Body of pancreas (tissue), 4 donors: ENCODE results near the gene PDIA2. TPM values are rescaled to one million over a fixed set of nuclear protein-coding genes. Genes with fewer than 3 reads are reported as not detected.

Experiments used
- ATAC-seq: fragments of 150-250 bp; one replicate; pipeline ENCODE4 v1.9.1; 2016
- DNase-seq, 4 donors: peaks; one replicate each; pipeline ENCODE4 v3.0.0-alpha.2; 2019
- H3K27ac ChIP-seq, 4 donors: fragments of 200-600 bp; sonication (generic); 1 replicate in 3 of 4; 2 replicates in 1 of 4; pipeline versions ENCODE4 v1.5.1 to v1.6.1; 2016 to 2019; ENCODE audit warnings: mild to moderate bottlenecking in 1 of 4, mixed read lengths in 1 of 4, moderate library complexity in 1 of 4
- H3K27me3 ChIP-seq, 2 donors: fragments of 200-600 bp; sonication (generic); one replicate each; pipeline ENCODE4 v1.6.0; 2016; ENCODE audit warnings: mild to moderate bottlenecking in 1 of 2
- H3K36me3 ChIP-seq, 2 donors: fragments of 200-600 bp; sonication (generic); replicated peaks in 1 of 2; 2 replicates each; pipeline ENCODE4 v1.5.1; 2016; ENCODE audit warnings: low read depth in 2 of 2; ENCODE audit not compliant: insufficient read depth in 1 of 2
- H3K4me1 ChIP-seq: fragments of 200-600 bp; sonication (generic); one replicate; pipeline ENCODE4 v1.6.0; 2016
- H3K4me3 ChIP-seq, 2 donors: fragments of 200-600 bp; sonication (generic); 1 replicate in 1 of 2; 2 replicates in 1 of 2; pipeline ENCODE4 v1.5.1; 2016 to 2019
- H3K9me3 ChIP-seq, 3 donors: fragments of 200-600 bp; sonication (generic); 1 replicate in 2 of 3; 2 replicates in 1 of 3; pipeline ENCODE4 v1.5.1; 2016
- POLR2A ChIP-seq, 3 donors: fragments of 450-650 bp; IDR thresholded peaks; one replicate each; pipeline ENCODE4 v1.6.1; 2016; ENCODE audit warnings: antibody characterized with exemption in 3 of 3, mild to moderate bottlenecking in 2 of 3
- WGBS, 2 donors: methylation state at CpG; one replicate each; pipeline ENCODE4 v1.1.5; 2017; 5-methylcytosine and 5-hydroxymethylcytosine counted together
- intact Hi-C: fragments of 100-400 bp; cut with DNase I; formaldehyde crosslinking; loops from one replicate; pipeline ENCODE4 v1.15.1; 2023
- total RNA-seq, 2 donors: library from RNA; depleted of rRNA; stranded (reverse); fragments of >200 nt; gene quantifications; one replicate each; pipeline ENCODE4 v1.1.0, GENCODE V29; 2016
- TF ChIP-seq, protein P1 (sequence below), 7 experiments: fragments of 450-650 bp in 4 of 7; fragments of 200-600 bp in 3 of 7; sonication (generic) in 3 of 7; IDR thresholded peaks; one replicate each; pipeline ENCODE4 v1.5.1; 2016 to 2019; ENCODE audit warnings: antibody characterized with exemption in 7 of 7

Gene PDIA2
- total RNA-seq, 2 donors from 2014 or later: 517 to 2,271 TPM

DNA sequence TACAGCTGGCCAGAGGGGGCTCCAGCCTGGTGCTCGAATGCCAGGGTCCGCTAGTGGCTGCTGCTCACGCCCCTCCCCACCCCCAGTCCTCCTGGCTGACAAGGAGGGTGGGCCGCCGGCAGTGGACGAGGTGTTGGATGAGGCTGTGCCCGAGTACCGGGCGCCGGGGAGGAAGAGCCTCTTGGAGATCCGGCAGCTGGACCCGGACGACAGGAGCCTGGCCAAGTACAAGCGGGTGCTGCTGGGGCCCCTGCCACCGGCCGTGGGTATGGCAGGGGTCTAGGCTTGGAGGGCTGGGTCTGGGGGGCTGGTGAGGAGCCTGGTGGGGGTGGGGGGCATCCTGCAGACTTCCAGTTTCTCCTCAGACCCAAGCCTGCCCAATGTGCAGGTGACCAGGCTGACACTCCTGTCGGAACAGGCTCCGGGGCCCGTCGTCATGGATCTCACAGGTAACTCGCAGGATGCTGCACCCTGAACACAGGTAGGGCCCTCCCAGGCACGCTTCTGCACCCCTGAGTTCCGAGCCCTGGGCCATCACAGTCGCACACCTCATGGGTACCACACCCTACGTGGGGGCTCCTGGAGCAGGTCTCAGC is 1.2 kb upstream of the PDIA2 start:
- intact Hi-C loops: no loop called here
- WGBS, 2 donors: 21% methylated on average over 23 of the region's 25 CpGs; no CpG with 5 or more reads in 1 of the 2 donors
- Histone ChIP-seq H3K27me3 (no peaks in the 10 kb centered on the region), H3K27ac (peak overlapping the region; percentile 82 to 90 (median 87)), H3K4me1 (peaks cover 38% of the 10 kb centered on the region), H3K36me3 (no peaks in the 10 kb centered on the region), H3K9me3 (no peaks in the 10 kb centered on the region), H3K4me3 (peak overlapping the region in 1 of 2 donors; percentile 43)
- TF ChIP-seq, protein P1, sequence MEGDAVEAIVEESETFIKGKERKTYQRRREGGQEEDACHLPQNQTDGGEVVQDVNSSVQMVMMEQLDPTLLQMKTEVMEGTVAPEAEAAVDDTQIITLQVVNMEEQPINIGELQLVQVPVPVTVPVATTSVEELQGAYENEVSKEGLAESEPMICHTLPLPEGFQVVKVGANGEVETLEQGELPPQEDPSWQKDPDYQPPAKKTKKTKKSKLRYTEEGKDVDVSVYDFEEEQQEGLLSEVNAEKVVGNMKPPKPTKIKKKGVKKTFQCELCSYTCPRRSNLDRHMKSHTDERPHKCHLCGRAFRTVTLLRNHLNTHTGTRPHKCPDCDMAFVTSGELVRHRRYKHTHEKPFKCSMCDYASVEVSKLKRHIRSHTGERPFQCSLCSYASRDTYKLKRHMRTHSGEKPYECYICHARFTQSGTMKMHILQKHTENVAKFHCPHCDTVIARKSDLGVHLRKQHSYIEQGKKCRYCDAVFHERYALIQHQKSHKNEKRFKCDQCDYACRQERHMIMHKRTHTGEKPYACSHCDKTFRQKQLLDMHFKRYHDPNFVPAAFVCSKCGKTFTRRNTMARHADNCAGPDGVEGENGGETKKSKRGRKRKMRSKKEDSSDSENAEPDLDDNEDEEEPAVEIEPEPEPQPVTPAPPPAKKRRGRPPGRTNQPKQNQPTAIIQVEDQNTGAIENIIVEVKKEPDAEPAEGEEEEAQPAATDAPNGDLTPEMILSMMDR (IDR thresholded peaks at IDR 0.05): no peak
- no peak for TF ChIP-seq POLR2A (IDR thresholded peaks at IDR 0.05)
- ATAC-seq (no peak), DNase-seq (peak in 3 of 4 donors; percentile 47 to 50 (median 47))

DNA sequence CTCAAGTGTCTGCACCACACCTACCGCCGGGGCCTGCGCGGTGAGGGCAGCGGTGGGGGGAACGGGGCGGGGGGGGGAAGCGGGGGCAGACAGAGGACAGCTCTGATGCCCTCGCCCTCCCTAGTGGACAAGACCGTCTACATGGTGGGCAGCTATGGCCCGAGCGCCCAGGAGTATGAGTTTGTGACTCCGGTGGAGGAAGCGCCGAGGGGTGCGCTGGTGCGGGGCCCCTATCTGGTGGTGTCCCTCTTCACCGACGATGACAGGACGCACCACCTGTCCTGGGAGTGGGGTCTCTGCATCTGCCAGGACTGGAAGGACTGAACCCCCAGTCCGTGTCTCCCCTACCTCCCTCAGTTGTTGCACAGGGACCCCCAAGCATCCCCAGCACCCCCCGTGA is 473 bp upstream of the PDIA2 start:
- no peaks in the 10 kb centered on the region for H3K36me3 ChIP-seq
- DNase-seq (peak in 1 of 4 donors; percentile 42), ATAC-seq (peak; percentile 15)
- 29 to 32% methylated on average over 6 to 11 of the region's 22 CpGs for WGBS, 2 donors
- intact Hi-C loops: no loop called here
- H3K27ac ChIP-seq: peak overlapping the region; percentile 82 to 90 (median 87)
- no peak for TF ChIP-seq POLR2A (IDR thresholded peaks at IDR 0.05)
- TF ChIP-seq, protein P1 (IDR thresholded peaks at IDR 0.05): no peak
- no peaks in the 10 kb centered on the region for H3K27me3 ChIP-seq
- peaks cover 46% of the 10 kb centered on the region for H3K4me1 ChIP-seq
- H3K4me3 ChIP-seq: no peak overlapping the region
- H3K9me3 ChIP-seq: no peaks in the 10 kb centered on the region

DNA sequence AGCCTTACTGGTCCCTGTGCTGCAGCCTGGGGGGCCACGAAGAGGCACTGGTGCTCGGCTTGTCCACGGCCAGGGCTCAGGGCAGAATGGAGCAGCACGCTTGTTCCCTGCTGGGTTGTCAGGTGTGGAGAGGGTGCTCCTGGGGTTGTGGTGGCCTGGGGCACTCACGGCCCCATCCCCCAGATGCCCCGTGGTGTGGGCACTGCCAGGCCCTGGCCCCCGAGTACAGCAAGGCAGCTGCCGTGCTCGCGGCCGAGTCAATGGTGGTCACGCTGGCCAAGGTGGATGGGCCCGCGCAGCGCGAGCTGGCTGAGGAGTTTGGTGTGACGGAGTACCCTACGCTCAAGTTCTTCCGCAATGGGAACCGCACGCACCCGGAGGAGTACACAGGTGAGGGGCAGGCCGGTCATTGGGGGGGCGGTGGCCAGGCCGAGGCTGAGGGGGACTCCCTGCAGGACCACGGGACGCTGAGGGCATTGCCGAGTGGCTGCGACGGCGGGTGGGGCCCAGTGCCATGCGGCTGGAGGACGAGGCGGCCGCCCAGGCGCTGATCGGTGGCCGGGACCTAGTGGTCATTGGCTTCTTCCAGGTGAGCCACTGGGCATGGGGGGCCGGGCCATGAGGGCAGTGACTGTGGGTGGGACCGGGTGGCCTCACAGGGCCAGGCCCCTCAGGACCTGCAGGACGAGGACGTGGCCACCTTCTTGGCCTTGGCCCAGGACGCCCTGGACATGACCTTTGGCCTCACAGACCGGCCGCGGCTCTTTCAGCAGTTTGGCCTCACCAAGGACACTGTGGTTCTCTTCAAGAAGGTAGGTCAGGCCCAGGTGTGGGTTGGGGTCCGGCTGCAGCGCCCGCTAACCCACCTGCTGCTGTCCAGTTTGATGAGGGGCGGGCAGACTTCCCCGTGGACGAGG is 1.5 kb downstream of the PDIA2 start:
- intact Hi-C loops: no loop called here
- H3K4me3 ChIP-seq: peak overlapping the region in 1 of 2 donors; percentile 56
- ATAC-seq: no peak
- no peaks in the 10 kb centered on the region for H3K27me3 ChIP-seq
- WGBS, 2 donors: 47 to 67% methylated on average over 21 to 52 of the region's 52 CpGs
- peaks cover 60% of the 10 kb centered on the region for H3K4me1 ChIP-seq
- TF ChIP-seq, protein P1 (IDR thresholded peaks at IDR 0.05): no peak
- TF ChIP-seq POLR2A (IDR thresholded peaks at IDR 0.05): peak in 1 of 3 donors; percentile 11
- no peaks in the 10 kb centered on the region for H3K9me3 ChIP-seq
- peak overlapping the region; percentile 47 to 90 (median 85) for H3K27ac ChIP-seq
- H3K36me3 ChIP-seq: peaks cover 0 to 5% of the 10 kb centered on the region in 2 donors
- peak in 1 of 4 donors; percentile 40 for DNase-seq

DNA sequence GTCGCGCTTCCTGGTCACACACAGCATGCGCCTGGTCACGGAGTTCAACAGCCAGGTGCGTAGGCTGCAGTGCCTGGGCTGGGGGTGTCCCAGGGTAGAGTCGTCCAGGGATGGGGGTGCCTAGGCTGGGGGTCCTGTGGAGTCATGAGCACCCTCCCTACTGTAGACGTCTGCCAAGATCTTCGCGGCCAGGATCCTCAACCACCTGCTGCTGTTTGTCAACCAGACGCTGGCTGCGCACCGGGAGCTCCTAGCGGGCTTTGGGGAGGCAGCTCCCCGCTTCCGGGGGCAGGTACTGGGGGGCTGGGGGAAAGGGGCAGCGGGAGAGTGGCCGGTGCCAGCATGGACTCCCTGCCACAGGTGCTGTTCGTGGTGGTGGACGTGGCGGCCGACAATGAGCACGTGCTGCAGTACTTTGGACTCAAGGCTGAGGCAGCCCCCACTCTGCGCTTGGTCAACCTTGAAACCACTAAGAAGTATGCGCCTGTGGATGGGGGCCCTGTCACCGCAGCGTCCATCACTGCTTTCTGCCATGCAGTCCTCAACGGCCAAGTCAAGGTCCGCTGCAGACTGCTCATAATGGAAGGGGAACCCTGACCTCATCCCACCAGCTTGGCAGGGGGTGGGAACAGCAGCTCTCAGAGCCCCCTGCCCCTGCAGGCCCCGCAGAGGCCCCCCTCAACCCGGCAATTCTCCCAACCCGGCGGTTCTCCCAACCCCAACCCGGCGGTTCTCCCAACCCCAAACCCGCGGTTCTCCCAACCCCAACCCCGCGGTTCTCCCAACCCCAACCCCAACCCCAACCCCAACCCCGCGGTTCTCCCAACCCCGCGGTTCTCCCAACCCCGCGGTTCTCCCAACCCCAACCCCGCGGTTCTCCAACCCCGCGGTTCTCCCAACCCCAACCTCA is 2.4 kb downstream of the PDIA2 start:
- Histone ChIP-seq H3K27me3 (no peaks in the 10 kb centered on the region), H3K4me1 (peaks cover 56% of the 10 kb centered on the region), H3K4me3 (peak overlapping the region in 1 of 2 donors; percentile 56), H3K9me3 (no peaks in the 10 kb centered on the region), H3K36me3 (peaks cover 0 to 5% of the 10 kb centered on the region in 2 donors), H3K27ac (peak overlapping the region; percentile 32 to 90 (median 85))
- no peak for ATAC-seq
- intact Hi-C loops: no loop called here
- 43 to 52% methylated on average over 22 to 48 of the region's 48 CpGs for WGBS, 2 donors
- peak in 1 of 4 donors; percentile 38 for DNase-seq
- TF ChIP-seq, protein P1 (IDR thresholded peaks at IDR 0.05): no peak
- TF ChIP-seq POLR2A (IDR thresholded peaks at IDR 0.05): no peak
